K562 (cell line): Measurements from ENCODE around the gene TRAPPC5. TPM values are rescaled to one million over a fixed set of nuclear protein-coding genes. Genes with fewer than 3 reads are reported as not detected.

ENCODE experiments used
- ATF1 ChIP-seq, 2 experiments: fragments of 450-650 bp in 1 of 2; IDR thresholded peaks; 2 replicates each; pipeline ENCODE4 v1.6.1; 2016; ENCODE audit warnings: missing compliant biosample characterization in 1 of 2, missing genetic modification characterization in 1 of 2
- BRD9 ChIP-seq: fragments of 450-650 bp; IDR thresholded peaks from 2 replicates; pipeline ENCODE4 v1.6.1; 2018; ENCODE audit warnings: low read depth; ENCODE audit not compliant: partially characterized antibody
- HNRNPK ChIP-seq: fragments of 200-400 bp; formaldehyde crosslinking; IDR thresholded peaks from one replicate; pipeline ENCODE4 v1.6.1; 2018; ENCODE audit warnings: mild to moderate bottlenecking, low read depth, low read length; ENCODE audit not compliant: poor library complexity, severe bottlenecking
- KLF13 ChIP-seq: fragments of 450-650 bp; IDR thresholded peaks from 2 replicates; pipeline ENCODE4 v1.6.1; 2016; ENCODE audit warnings: missing genetic modification characterization, low read depth, mild to moderate bottlenecking, missing compliant biosample characterization, moderate library complexity, borderline replicate concordance
- LEF1 ChIP-seq: fragments of 450-650 bp; IDR thresholded peaks from 2 replicates; pipeline ENCODE4 v1.6.1; 2016; ENCODE audit warnings: mild to moderate bottlenecking
- MEF2D ChIP-seq: conservative IDR thresholded peaks from 2 replicates; pipeline ENCODE4 v1.6.1; 2016; ENCODE audit warnings: low read depth, missing genetic modification characterization, missing compliant biosample characterization
- MYNN ChIP-seq, 2 experiments: sonication (generic); formaldehyde crosslinking in 1 of 2; IDR thresholded peaks; 2 replicates each; pipeline versions ENCODE4 v1.5.0 to v1.6.1; 2016 to 2020; ENCODE audit warnings: antibody characterized with exemption in 1 of 2, missing genetic modification reagents in 1 of 2
- NCOA1 ChIP-seq: fragments of 450-650 bp; IDR thresholded peaks from 2 replicates; pipeline ENCODE4 v1.6.1; 2016; ENCODE audit warnings: low read depth
- NFRKB ChIP-seq: fragments of 450-650 bp; IDR thresholded peaks from 2 replicates; pipeline ENCODE4 v1.6.1; 2016; ENCODE audit warnings: low read depth
- PURB ChIP-seq: sonication (generic); formaldehyde crosslinking; IDR thresholded peaks from 2 replicates; pipeline ENCODE4 v1.9.0; 2021; ENCODE audit warnings: low read depth, mild to moderate bottlenecking, missing genetic modification reagents
- RHOXF2B ChIP-seq: fragments of 250-450 bp; sonication (Bioruptor Pico); conservative IDR thresholded peaks from 2 replicates; pipeline ENCODE4 v1.5.1; 2021
- RNF2 ChIP-seq: sonication (generic); IDR thresholded peaks from 2 replicates; pipeline ENCODE4 v1.6.1; 2016
- SRSF3 ChIP-seq: fragments of 200-400 bp; formaldehyde crosslinking; IDR thresholded peaks from 2 replicates; pipeline ENCODE4 v1.6.1; 2016; ENCODE audit warnings: mild to moderate bottlenecking, low read length, moderate library complexity; ENCODE audit not compliant: insufficient read depth
- TEAD1 ChIP-seq, 2 experiments: fragments of 450-650 bp in 1 of 2; sonication (generic) in 1 of 2; formaldehyde crosslinking; IDR thresholded peaks; 2 replicates each; pipeline versions ENCODE4 v1.4.0 to v1.8.0; 2020 to 2022; ENCODE audit warnings: mild to moderate bottlenecking in 2 of 2, missing genetic modification reagents in 1 of 2
- ZNF311 ChIP-seq: fragments of 250-450 bp; sonication (Bioruptor Pico); IDR thresholded peaks from 2 replicates; pipeline ENCODE4 v1.4.0; 2020; ENCODE audit warnings: mild to moderate bottlenecking, moderate library complexity
- ZNF324 ChIP-seq: fragments of 250-450 bp; sonication (Bioruptor Pico); IDR thresholded peaks from 2 replicates; pipeline ENCODE4 v1.4.0; 2020; ENCODE audit warnings: mild to moderate bottlenecking
- ZNF41 ChIP-seq: fragments of 250-450 bp; sonication (Bioruptor Pico); conservative IDR thresholded peaks from 2 replicates; pipeline ENCODE4 v1.4.0; 2020; ENCODE audit warnings: mild to moderate bottlenecking
- ZNF444 ChIP-seq: fragments of 250-450 bp; sonication (Bioruptor Pico); IDR thresholded peaks from 2 replicates; pipeline ENCODE4 v1.4.0; 2020; ENCODE audit warnings: mild to moderate bottlenecking, moderate library complexity
- ZNF561 ChIP-seq: fragments of 450-650 bp; formaldehyde crosslinking; conservative IDR thresholded peaks from 2 replicates; pipeline ENCODE4 v1.4.0; 2020; ENCODE audit warnings: mild to moderate bottlenecking, moderate library complexity
- ZNF707 ChIP-seq: fragments of 250-450 bp; sonication (Bioruptor Pico); conservative IDR thresholded peaks from 2 replicates; pipeline ENCODE4 v1.8.0; 2022; ENCODE audit warnings: inconsistent platforms, mild to moderate bottlenecking, moderate library complexity
- polyA plus RNA-seq, 8 experiments: library from polyadenylated mRNA; depleted of rRNA in 4 of 8; stranded (reverse) in 5 of 8; unstranded in 3 of 8; fragments of >200 nt; fragmentation: Nextera tagmentation in 2 of 8; fragmentation: Illumina TruSeq in 1 of 8; extraction: Ambion mirVana in 2 of 8; extraction: Trizol in 1 of 8; gene quantifications; 2 replicates each; pipeline versions ENCODE4 v1.2.1 to v1.2.3, GENCODE V29; 2011 to 2014; ENCODE audit warnings: inconsistent platforms in 1 of 8, missing spikeins in 1 of 8
- total RNA-seq, 7 experiments: library from RNA; depleted of rRNA in 6 of 7; stranded (reverse); fragments of >200 nt in 6 of 7; fragmentation: Illumina TruSeq in 2 of 7; extraction: Trizol in 2 of 7; gene quantifications; 2 replicates each; pipeline versions ENCODE4 v1.2.1 to v1.2.3, GENCODE V29; 2011 to 2021; ENCODE audit warnings: low replicate concordance in 1 of 7
- TF ChIP-seq, protein P1 (sequence below), 2 experiments: fragments of 450-650 bp in 1 of 2; IDR thresholded peaks; 2 replicates each; pipeline ENCODE4 v1.6.1; 2011 to 2017; ENCODE audit warnings: low read depth in 2 of 2, antibody characterized with exemption in 1 of 2, borderline replicate concordance in 1 of 2, low read length in 1 of 2, mild to moderate bottlenecking in 1 of 2, mixed read lengths in 1 of 2; ENCODE audit not compliant: control insufficient read depth in 1 of 2
- TF ChIP-seq, protein P2 (sequence below): fragments of 450-650 bp; IDR thresholded peaks from 2 replicates; pipeline ENCODE4 v1.6.1; 2016; ENCODE audit warnings: mild to moderate bottlenecking
- TF ChIP-seq, protein P3 (sequence below): fragments of 250-450 bp; sonication (Bioruptor Pico); IDR thresholded peaks from 2 replicates; pipeline ENCODE4 v1.4.0; 2020; ENCODE audit warnings: borderline replicate concordance

The TRAPPC5 gene
- total and polyA plus RNA-seq, 9 of the 15 experiments (the other 6 are each of a cell fraction or from before 2014, with no cell fraction given): 2.0 to 76.9 (median 29.3) TPM

DNA sequence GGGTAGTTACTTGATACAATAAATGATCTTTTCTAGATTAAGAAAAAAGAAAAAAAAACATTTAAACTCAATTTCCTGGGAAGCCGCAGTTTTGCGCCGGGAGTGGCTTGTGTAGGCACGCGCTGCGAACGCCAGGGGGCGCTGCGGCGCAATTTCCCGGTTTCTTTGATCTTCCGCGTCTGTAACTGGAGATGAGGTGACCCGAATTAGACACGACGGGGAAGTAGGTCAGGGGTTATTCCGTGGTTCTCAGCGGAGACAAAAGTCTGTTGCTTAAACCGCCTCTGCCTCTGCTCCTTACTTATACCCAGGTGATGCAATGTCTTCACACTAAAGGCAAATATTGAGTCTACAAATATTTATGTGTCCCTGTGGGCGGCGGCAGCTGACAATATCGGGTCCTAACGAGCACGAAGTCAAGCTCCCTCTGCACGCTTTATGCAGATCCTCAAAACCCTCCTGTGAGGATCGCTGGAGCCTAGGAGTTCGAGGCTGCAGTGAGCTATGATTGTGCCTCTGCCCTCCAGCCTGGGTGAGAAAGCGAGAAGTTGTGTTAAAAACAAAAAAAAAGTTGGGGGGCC, 28.5 kb upstream of the TRAPPC5 start (continued):
- TF ChIP-seq ZNF561 (CRISPR knock-in tag) (no peak), LEF1 (peak; percentile 100), MEF2D (peak; percentile 71; the same call in 1 of the 2 replicates), ZNF41 (CRISPR knock-in tag) (no peak), SRSF3 (no peak), RNF2 (peak; percentile 48; the same call in 1 of the 2 replicates), NFRKB (0 out of 2 replicates have a peak, but pooled peaks have one; percentile 20), BRD9 (no peak), ZNF311 (CRISPR knock-in tag) (no peak), PURB (CRISPR knock-in tag) (no peak), ZNF707 (CRISPR knock-in tag) (no peak), RHOXF2B (CRISPR knock-in tag) (no peak), HNRNPK (no peak), NCOA1 (no peak; the same call in 1 of the 2 replicates), ZNF444 (CRISPR knock-in tag) (no peak), MYNN (IDR thresholded peaks at IDR 0.05) (no peak), MYNN (CRISPR knock-in tag; IDR thresholded peaks at IDR 0.05) (no peak), ATF1 (CRISPR knock-in tag; IDR thresholded peaks at IDR 0.05) (no peak), ATF1 (tag; IDR thresholded peaks at IDR 0.05) (peak; percentile 81), ZNF324 (CRISPR knock-in tag) (no peak), TEAD1 (CRISPR knock-in tag; IDR thresholded peaks at IDR 0.05) (no peak), KLF13 (no peak)
- TF ChIP-seq, protein P1, sequence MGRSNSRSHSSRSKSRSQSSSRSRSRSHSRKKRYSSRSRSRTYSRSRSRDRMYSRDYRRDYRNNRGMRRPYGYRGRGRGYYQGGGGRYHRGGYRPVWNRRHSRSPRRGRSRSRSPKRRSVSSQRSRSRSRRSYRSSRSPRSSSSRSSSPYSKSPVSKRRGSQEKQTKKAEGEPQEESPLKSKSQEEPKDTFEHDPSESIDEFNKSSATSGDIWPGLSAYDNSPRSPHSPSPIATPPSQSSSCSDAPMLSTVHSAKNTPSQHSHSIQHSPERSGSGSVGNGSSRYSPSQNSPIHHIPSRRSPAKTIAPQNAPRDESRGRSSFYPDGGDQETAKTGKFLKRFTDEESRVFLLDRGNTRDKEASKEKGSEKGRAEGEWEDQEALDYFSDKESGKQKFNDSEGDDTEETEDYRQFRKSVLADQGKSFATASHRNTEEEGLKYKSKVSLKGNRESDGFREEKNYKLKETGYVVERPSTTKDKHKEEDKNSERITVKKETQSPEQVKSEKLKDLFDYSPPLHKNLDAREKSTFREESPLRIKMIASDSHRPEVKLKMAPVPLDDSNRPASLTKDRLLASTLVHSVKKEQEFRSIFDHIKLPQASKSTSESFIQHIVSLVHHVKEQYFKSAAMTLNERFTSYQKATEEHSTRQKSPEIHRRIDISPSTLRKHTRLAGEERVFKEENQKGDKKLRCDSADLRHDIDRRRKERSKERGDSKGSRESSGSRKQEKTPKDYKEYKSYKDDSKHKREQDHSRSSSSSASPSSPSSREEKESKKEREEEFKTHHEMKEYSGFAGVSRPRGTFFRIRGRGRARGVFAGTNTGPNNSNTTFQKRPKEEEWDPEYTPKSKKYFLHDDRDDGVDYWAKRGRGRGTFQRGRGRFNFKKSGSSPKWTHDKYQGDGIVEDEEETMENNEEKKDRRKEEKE (IDR thresholded peaks at IDR 0.05; ENCODE audit: borderline replicate concordance in 1 of 2, control insufficient read depth in 1 of 2, low read depth in 2 of 2, low read length in 1 of 2): no peak
- TF ChIP-seq, protein P2, sequence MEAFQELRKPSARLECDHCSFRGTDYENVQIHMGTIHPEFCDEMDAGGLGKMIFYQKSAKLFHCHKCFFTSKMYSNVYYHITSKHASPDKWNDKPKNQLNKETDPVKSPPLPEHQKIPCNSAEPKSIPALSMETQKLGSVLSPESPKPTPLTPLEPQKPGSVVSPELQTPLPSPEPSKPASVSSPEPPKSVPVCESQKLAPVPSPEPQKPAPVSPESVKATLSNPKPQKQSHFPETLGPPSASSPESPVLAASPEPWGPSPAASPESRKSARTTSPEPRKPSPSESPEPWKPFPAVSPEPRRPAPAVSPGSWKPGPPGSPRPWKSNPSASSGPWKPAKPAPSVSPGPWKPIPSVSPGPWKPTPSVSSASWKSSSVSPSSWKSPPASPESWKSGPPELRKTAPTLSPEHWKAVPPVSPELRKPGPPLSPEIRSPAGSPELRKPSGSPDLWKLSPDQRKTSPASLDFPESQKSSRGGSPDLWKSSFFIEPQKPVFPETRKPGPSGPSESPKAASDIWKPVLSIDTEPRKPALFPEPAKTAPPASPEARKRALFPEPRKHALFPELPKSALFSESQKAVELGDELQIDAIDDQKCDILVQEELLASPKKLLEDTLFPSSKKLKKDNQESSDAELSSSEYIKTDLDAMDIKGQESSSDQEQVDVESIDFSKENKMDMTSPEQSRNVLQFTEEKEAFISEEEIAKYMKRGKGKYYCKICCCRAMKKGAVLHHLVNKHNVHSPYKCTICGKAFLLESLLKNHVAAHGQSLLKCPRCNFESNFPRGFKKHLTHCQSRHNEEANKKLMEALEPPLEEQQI: no peak
- TF ChIP-seq, protein P3, sequence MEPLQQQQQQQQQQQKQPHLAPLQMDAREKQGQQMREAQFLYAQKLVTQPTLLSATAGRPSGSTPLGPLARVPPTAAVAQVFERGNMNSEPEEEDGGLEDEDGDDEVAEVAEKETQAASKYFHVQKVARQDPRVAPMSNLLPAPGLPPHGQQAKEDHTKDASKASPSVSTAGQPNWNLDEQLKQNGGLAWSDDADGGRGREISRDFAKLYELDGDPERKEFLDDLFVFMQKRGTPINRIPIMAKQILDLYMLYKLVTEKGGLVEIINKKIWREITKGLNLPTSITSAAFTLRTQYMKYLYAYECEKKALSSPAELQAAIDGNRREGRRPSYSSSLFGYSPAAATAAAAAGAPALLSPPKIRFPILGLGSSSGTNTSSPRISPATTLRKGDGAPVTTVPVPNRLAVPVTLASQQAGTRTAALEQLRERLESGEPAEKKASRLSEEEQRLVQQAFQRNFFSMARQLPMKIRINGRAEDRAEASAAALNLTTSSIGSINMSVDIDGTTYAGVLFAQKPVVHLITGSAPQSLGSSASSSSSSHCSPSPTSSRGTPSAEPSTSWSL (CRISPR knock-in tag): no peak
